ENCODE measurements around the gene C1orf210.

C1orf210 gene

DNA sequence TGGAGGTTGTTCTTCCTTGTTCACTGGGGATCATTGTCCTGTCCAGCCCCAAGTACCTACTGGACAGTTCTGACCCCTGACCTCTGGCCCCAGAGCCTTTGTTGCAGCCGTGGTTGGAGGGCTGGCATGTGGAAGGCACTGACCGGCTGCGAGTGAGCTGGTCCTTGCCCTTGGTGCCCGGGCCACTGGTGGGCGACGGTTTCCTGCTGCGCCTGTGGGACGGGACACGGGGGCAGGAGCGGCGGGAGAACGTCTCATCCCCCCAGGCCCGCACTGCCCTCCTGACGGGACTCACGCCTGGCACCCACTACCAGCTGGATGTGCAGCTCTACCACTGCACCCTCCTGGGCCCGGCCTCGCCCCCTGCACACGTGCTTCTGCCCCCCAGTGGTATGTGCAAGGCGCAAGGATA is 26.8 kb upstream of the C1orf210 start:
- DNase-seq, result no peak

DNA sequence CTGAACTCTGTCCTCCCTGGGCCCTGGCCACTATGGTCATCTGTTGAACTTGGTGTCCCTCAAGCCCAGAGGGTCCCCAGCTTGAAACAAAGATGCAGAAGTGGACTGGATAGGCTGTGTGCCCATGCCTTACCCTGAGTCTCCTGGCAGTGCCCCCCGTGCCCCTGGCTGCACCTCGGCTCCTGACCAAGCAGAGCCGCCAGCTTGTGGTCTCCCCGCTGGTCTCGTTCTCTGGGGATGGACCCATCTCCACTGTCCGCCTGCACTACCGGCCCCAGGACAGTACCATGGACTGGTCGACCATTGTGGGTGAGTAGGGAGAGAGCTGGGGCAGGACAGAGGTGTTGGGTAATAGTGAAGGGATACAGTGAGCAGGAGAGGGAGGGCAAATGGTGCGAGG is 26.1 kb upstream of the C1orf210 start:
- no peak for DNase-seq

DNA sequence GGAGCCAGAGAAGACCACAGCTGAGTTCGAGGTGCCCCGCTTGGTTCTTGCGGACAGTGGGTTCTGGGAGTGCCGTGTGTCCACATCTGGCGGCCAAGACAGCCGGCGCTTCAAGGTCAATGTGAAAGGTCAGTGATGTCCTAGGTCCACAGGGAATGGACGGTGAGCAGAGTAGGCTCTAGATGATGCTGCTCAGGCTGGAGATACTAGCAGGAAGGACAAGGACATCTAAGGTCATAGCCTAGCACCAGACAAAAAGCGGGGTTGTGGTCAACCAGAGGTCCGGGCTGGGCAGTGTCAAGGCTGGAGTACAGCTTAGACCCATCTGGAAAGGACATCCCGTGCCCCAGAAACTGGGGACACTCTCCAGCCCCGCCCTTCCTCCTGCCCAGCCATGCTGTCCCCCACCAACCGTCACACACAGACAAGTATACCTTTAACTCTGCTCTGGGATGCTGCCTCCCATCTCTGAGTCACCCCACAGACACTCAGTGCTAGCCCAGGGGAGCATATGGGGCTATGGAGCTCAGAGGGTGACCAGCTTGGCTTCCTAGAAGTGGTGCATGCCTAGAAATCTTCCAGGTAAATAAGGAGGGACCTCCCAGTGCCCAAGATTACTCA is 24.1 kb upstream of the C1orf210 start:
- no peak for DNase-seq

DNA sequence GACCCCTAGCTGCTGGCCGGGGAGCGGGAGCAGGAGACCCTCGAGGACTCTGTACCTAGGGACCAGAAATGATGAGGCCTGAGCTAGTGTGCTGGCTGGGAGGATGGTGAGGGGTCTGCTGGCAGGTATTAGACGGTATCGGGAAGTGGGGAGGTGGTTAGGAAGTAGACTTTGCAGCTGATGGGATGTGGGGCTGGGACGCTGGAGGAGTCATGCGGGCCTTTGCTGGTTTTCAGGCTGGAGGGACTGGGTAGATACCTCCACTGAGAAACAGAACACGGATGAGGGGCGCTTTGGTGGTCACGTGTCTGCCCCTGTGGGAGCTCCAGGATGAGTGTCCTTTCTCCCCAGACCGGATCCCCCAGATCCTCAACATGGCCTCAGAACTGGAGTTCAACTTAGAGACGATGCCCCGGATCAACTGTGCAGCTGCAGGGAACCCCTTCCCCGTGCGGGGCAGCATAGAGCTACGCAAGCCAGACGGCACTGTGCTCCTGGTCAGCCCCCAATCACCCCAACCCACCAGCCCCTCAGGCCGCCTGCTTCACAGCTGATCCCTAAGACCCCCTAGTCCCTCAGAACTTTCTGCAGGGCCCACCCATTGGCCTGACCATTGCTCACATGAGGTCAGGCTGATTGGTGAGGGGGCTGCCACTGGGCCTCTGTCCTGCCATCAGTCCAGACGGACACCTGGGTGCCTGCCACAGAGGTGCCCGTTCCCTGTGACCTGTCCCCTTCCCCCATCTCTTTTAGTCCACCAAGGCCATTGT is 23.4 kb upstream of the C1orf210 start:
- no peak for DNase-seq

DNA sequence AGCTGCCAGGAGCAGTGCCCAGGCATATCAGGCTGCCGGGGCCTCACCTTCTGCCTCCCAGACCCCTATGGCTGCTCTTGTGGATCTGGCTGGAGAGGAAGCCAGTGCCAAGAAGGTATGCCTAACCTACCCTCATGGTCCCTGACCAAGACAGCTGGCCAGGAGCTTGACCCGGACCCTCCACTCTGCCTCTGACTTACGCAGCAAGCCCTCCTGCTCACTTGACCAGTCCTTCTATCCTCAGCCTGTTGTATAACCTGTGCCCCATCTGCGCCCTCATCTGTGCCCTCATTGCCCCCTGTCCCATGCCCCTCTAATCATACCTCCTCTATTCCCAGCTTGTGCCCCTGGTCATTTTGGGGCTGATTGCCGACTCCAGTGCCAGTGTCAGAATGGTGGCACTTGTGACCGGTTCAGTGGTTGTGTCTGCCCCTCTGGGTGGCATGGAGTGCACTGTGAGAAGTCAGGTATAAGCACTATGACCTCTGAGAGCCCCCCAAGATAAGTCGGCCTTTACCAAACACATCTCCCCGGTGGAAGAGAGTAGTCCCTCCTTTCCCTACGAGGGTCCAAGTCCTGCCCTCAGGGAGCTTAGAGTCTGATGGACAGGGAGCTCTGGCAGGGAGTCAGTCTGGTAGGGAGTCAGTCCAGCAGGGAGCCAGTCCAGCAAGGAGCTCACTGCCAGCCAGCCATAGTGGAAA is 22.2 kb upstream of the C1orf210 start:
- no peak for DNase-seq

DNA sequence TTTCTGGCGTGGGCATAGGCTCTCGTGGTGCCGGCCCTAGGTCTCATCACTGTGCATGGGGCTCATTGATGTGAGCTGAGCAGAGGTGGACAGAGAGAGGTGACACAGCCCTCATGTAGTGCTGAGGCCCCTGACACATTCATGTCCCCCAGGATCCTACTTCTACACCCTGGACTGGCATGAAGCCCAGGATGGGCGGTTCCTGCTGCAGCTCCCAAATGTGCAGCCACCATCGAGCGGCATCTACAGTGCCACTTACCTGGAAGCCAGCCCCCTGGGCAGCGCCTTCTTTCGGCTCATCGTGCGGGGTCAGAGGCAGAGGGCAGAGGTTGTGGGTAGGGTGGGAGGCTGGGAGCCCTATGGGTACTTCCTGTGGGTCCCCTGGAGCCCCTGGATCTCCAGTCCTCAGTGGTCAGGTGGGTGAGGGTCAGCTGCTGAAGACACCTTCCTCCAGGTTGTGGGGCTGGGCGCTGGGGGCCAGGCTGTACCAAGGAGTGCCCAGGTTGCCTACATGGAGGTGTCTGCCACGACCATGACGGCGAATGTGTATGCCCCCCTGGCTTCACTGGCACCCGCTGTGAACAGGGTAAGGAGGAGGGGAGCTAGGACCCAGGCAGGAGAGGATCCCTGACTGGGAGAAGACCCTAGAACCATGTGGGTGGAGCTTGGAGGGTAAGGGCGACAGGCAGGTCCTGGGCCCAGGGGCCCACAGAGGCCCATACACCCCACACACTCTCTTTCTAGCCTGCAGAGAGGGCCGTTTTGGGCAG is 21.5 kb upstream of the C1orf210 start:
- DNase-seq, result no peak

DNA sequence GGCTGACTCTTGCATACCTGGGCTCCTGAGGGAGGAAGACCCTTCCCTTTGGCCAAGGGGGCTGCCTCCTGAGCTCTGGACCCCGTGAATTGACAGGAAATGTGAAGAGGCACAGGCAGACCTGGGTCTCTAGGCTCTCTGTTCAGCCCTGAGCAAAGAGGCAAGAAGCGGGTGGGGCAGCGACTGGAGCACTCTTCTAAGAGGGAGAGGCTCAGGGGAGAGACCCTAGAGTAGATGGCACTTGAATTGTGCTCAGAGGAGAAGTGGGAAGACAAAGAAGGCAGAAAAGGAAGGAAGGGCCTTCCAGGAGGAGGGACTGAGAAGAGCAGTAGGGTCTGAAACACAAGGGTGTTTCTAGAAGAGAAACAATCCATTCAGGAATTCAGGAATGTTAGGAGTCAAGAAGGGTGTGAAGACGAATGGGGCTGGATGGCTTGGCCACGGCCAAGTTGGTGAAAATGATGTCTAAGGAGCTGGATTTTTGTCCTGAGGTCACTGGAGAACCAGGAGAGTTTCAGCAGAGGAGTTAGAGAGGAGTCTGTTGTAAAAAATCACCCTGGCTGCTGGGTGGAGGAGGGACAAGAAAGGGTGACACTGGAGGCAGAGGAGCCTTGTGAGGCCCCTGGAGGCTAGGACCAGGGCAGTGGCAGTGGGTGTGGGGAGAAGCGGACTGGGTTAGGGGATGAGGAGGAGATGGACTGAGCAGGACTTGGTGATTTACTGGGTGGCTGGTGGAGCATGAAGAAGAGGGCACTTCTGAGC is 20.7 kb upstream of the C1orf210 start:
- DNase-seq, result no peak

DNA sequence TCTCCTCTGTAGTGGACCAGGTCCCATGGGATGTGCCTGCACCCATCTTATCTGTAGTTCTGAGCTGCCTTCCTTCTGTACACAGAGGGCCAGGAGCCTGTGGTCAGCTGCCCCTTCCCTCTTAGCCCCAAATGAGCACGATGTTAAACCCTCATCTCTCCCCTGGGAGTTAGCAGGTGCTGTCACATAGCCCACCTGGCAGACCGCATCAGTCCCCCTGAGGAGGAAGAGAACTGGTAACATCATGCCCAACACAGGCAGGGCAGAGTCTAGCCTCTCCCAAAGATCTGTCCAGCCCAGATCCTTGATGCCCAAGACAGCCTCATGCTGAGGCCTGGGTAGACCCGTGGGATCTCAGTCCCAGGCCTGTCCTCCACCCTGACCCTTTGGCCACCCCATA is 20.1 kb upstream of the C1orf210 start:
- no peak for DNase-seq

DNA sequence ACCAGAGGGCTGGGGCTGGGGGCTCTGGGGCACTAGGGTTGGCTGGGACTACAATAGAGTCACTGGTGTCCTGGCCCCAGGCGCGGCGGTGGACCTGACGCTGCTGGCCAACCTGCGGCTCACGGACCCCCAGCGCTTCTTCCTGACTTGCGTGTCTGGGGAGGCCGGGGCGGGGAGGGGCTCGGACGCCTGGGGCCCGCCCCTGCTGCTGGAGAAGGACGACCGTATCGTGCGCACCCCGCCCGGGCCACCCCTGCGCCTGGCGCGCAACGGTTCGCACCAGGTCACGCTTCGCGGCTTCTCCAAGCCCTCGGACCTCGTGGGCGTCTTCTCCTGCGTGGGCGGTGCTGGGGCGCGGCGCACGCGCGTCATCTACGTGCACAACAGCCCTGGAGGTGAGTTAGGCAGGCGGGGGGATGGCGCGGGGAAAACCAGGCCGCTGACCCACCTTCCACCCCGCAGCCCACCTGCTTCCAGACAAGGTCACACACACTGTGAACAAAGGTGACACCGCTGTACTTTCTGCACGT is 19.5 kb upstream of the C1orf210 start:
- no peak for DNase-seq

DNA sequence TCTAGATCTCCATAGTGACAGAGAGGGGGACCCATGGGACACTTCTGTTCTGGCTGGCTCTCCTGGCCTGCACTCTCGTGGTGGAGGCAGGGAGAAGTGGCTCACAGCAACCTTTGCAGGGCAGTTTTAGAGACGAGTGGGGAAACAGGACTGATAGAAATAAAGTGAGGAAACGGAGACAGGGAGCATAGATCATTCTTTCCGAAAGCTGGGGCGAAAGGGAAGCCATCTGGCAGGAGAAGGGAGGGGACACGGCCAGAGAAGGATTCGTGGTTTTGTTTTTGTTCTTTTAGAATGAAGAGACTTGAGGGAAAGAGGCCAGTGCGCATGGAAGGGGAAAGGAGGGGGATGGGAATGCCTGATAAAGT is 18.9 kb upstream of the C1orf210 start:
- DNase-seq, result no peak

DNA sequence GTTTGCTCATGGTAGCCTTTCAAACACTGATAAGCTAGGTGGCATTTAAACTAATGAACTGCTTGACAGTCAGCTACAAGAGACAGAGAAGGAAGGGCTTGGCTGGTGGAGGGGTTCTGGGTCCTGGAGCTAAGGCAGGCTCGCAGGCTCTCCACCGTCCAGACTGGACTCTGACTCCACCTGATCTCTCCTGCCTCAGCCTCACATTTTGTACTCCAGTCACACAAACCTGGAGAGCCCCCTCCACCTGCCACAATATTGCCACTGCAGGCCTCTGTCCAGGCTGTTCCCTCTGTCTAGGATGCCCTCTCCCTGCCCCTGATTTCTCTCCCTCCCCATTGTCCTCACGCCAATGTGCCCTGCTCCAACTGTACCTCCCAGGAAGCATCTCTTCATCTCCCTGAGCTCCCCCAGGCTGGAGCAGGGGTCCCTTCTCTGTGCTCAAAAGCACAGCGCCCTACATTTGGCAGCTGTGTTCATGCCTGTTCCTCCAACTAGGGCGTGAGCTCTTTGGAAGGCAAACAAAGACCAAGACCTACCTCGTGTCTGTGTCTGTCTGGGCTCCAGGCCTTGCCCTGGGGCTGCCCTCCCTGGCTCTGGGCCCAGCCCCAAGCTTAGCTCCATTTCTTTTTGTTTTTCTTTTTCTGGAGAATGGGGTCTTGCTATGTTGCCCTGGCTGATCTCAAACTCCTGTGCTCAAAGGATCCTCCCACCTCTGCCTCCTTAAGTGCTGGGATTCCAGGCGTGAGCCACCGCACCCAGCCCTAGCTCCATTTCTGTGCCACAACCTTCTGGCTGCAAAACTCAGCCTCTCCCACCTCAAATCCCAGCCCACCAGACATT is 18.3 kb upstream of the C1orf210 start:
- no peak for DNase-seq

DNA sequence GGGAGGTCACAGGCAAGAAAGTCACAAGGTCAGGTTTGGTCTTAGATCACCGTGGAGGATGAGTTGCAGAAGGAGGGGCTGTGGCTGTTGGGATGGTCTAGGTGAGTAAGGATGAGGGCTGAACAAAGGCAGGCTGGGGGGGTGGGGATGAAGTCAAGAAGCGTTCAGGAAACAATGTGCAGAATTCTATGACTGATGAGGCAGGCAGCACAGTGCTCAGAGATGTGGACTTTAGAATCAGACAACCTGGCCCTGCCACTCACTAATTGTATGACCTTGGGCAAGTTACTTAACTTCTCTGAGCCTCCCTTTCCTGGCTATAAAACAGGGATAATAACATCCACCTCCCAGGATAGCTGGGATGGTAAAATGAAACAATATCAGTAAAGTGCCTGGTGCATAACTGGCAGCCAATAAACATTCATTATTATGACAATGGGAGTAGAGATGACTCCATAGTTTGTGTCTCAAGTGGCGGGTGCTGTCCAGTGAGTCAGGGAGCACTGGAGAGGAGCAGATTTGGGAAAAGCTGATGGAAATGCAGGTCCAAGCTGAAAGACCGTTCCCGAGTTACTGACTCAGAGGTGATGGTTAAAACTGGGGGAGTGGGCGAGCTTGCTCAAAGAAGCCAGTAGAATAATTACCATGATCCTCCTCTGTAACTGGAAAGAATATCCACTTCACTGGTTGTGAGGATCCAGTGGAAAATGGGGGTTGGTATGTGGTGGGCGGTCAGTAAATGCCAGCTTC is 17.5 kb upstream of the C1orf210 start:
- no peak for DNase-seq

DNA sequence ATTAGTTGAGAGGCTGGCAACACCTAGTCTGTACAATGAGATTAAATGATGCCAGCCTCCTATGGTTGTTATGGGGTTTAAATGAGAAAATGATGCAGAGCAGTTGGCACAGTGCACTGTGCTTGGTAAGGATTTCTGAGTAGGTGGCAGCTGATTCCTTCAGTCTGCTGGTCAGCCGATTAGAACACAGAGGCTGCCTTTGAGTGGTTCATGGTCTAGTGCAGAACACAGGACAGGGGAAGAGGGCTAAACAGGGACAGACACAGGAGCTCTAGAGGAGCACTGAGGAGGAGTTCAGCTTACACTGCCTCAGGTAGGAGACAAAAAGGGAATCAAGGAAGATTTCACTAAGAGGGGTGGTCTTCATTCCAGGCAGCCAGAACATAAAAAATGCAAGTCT is 16.8 kb upstream of the C1orf210 start:
- no peak for DNase-seq

DNA sequence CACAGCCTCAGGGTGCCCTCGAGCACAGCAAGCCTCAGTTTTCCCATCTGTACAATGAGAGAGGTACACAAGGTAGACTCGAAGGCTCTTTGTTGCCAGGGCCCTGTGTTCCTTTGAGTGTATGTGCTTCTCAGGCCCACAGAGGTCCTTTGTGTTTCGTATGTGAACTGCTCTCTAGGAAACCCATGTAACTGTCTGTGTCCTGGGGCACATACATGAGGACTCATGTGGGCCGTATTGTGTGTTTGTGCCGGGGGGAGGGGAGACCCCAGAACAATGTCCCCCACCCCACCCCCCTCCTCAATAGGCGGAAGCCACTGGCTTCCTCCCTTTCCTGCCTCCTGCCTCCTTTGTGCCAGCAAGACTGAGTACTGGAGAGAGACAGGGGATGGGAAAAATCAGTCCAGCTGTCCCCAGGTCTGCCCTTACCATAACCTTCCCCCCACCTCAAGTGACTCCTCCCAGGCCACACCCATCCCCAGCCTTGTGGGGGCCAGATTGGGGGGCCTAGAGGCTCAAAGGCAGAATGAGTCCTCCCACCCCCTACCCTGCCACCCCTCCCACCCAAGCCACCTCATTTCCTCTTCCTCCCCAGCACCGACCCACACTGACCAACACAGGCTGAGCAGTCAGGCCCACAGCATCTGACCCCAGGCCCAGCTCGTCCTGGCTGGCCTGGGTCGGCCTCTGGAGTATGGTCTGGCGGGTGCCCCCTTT is 15.2 kb upstream of the C1orf210 start, which contains the start of gene TIE1:
TSS of gene TIE1 (plus strand) at position 605 of the 717 bp plus-strand sequence. CDS start at position 695, 90 bp downstream.
- DNase-seq, result no peak

DNA sequence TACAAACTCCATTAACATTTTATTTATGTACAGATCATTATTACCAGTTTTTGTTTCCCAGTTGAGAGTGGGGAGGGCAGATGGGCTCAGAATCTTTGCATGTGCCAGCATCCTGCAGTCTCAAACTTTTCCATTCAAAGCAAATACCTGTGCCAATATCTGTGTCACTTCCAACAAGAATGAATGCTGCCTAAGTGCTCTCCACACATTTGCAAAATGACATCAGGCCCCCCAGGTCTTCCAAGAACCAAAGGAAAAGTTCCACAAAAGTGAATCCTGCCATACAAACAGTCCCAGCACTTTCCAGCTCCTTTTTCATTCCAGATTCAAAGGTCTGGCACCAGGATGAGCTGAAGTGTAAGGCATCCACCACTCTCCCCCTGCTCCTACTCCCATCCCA is 13.7 kb upstream of the C1orf210 start:
- no peak for DNase-seq

DNA sequence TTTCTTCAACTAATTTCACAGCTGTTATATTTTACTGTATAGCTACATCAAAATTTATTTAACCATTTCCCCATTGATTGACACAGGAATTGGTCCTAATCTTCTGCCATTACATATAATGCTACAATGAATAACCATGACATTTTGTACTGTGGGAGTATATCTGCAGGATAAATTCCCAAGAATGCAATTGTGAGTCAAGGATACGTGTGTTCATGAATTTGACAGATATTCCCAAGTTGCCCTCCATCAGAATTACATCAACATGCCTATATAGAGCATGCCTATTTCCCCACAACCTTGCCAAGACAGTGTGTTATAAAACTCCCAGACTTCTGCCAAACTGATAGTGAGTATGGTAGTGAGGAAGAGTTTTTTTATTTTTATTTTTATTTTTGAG is 12.7 kb upstream of the C1orf210 start:
- DNase-seq, result no peak

DNA sequence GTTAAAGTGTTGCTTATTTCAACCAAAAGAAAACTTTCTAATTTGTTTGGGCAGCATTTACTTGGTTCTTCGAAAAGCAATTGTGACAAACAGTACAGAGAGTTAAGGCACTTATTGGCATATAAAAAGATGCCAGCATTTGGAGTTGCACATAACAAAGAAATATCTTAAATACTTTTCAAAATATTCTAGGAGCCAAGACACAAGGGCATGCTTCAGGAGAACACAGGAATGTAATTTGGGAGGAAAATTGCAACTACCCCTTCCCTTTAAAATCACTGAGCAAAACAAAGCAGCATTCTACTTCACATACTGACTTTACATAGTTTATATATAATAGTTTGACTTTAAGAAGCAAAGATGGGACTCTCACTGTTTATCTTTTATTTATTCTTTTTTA is 10.8 kb upstream of the C1orf210 start:
- no peak for DNase-seq

DNA sequence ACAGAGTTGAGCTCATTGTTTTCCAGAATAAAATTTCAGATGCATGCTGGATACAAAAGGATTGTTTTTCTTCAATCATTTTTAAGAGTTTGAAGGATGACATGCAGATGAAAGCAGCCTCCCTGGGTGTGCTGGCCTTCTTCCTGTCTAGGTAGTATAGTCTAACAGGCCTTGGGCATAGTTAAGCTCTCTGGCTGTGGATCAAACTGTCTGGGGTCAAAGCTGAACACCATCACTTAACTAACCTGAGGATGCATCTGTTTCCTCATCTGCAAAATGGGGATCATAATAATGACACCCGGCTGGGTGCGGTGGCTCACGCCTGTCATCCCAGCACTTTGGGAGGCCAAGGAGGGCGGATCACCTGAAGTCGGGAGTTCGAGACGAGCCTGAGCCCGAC is 9.4 kb upstream of the C1orf210 start:
- no peak for DNase-seq

DNA sequence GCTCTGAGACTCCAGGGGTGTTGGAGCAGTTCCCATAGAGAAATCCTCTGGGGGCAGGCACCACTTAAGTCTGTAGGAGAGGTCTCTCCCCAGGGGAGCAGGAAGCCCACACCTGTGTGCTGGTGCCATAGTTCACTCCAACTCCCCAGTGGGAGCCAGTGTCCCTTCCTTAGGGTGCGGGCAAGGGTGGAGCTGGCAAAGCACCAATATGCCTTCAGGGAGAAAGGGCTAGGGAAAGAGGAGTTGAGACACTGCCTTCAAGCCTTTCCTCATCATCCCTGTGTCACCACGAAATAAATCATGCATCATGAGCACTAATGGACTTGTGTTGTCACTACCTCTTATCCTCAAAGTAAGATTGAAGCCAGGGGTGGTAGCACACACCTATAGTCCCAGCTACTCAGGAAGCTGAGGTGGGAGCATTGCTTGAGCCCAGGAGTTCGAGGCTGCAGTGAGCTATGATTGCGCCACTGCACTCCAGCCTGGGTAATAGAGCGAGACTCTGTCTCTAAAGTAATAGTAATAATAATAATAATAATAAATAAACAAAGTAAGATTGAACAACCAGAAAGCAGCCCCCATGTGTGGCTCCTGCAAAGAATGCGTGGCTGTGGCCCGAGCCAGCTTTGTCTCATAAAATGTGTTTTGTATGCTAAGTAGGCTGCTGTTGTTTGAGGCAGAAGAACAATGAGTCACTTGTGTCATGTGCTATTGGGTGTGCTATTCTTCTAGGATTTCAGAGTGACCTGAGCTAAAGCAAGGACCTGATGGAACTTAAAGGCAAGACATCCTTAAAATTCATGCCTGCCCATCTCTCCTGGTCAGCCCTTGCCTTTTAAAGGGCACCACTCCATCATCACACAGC is 8.7 kb upstream of the C1orf210 start:
- no peak for DNase-seq

Data from activated T-cell treated with anti-CD3 and anti-CD28 coated beads, Interleukin-2, amount 50 U/mL, for 48 hours (primary cell).